Loucy (cell line): ENCODE measurements around the gene HNRNPF.

Source experiments
- CTCF ChIP-seq: fragments of 200-600 bp; sonication (generic); conservative IDR thresholded peaks from 2 replicates; pipeline ENCODE4 v1.5.1; 2014; ENCODE audit warnings: mild to moderate bottlenecking, antibody characterized with exemption, low read length
- EZH2phosphoT487 ChIP-seq: fragments of 200-600 bp; IDR thresholded peaks from 2 replicates; pipeline ENCODE4 v1.6.1; 2018; ENCODE audit warnings: antibody characterized with exemption, mild to moderate bottlenecking, moderate library complexity, borderline replicate concordance

- TF ChIP-seq CTCF = no peak
- TF ChIP-seq EZH2phosphoT487 = no peak
These were observed 35.3 kb upstream of the HNRNPF start for GRCh38 chr10:43444323-43444722.
